ENCODE results near the gene PIGH. TPM values are rescaled to one million over a fixed set of nuclear protein-coding genes. Genes with fewer than 3 reads are reported as not detected.

PIGH gene
- total RNA-seq, 1 donor from 2014 or later = 24.2 TPM

- Histone ChIP-seq H3K9me3 (no peaks in the 10 kb centered on the region), H3K36me3 (peaks cover 9% of the 10 kb centered on the region), H3K27ac (no peak overlapping the region), H3K27me3 (no peaks in the 10 kb centered on the region), H3K4me1 (no peaks in the 10 kb centered on the region), H3K4me3 (no peak overlapping the region)
- DNase-seq (no peak), ATAC-seq (no peak)
- TF ChIP-seq CTCF (IDR thresholded peaks at IDR 0.05) = no peak
- intact Hi-C loops (cut with DNase I) = no loop called here
Observed at GRCh38 chr14:67641902-67642749, 42.1 kb upstream of the PIGH start.

- no peaks in the 10 kb centered on the region for H3K27me3 ChIP-seq
- intact Hi-C loops (cut with DNase I) = no loop called here
- H3K27ac ChIP-seq = no peak overlapping the region
- no peak for ATAC-seq
- TF ChIP-seq CTCF (IDR thresholded peaks at IDR 0.05) = no peak
- H3K36me3 ChIP-seq = peaks cover 4% of the 10 kb centered on the region
- H3K9me3 ChIP-seq = no peaks in the 10 kb centered on the region
- no peak for DNase-seq
- H3K4me1 ChIP-seq = no peaks in the 10 kb centered on the region
- H3K4me3 ChIP-seq = no peak overlapping the region
Observed at GRCh38 chr14:67641480-67641879, 41.4 kb upstream of the PIGH start.

GRCh38 chr14:67638642-67639041 lies 38.6 kb upstream of the PIGH start:
- no peak for DNase-seq

GRCh38 chr14:67636361-67636919 lies 36.4 kb upstream of the PIGH start:
- Histone ChIP-seq H3K4me3 (no peak overlapping the region), H3K36me3 (no peaks in the 10 kb centered on the region), H3K4me1 (no peaks in the 10 kb centered on the region), H3K27me3 (no peaks in the 10 kb centered on the region), H3K9me3 (no peaks in the 10 kb centered on the region), H3K27ac (no peak overlapping the region)
- no peak for DNase-seq
- no peak for ATAC-seq
- TF ChIP-seq CTCF (IDR thresholded peaks at IDR 0.05) = no peak
- intact Hi-C loops (cut with DNase I) = no loop called here

More at GRCh38 chr14:67638642-67639041, 38.6 kb upstream of the PIGH start:
- no peak overlapping the region for H3K27ac ChIP-seq
- H3K27me3 ChIP-seq = no peaks in the 10 kb centered on the region
- intact Hi-C loops (cut with DNase I) = no loop called here
- ATAC-seq = no peak
- TF ChIP-seq CTCF (IDR thresholded peaks at IDR 0.05) = no peak
- no peaks in the 10 kb centered on the region for H3K4me1 ChIP-seq
- H3K9me3 ChIP-seq = no peaks in the 10 kb centered on the region
- H3K36me3 ChIP-seq = no peaks in the 10 kb centered on the region
- H3K4me3 ChIP-seq = no peak overlapping the region

- no peak overlapping the region for H3K27ac ChIP-seq
- no peaks in the 10 kb centered on the region for H3K9me3 ChIP-seq
- no peak overlapping the region for H3K4me3 ChIP-seq
- H3K36me3 ChIP-seq = no peaks in the 10 kb centered on the region
- intact Hi-C loops (cut with DNase I) = no loop called here
- no peaks in the 10 kb centered on the region for H3K4me1 ChIP-seq
- H3K27me3 ChIP-seq = no peaks in the 10 kb centered on the region
- DNase-seq (no peak), ATAC-seq (no peak)
- TF ChIP-seq CTCF (IDR thresholded peaks at IDR 0.05) = no peak
Observed at GRCh38 chr14:67633451-67634147, 33.5 kb upstream of the PIGH start.
